ENCODE results near the gene IER5L. TPM values are rescaled to one million over a fixed set of nuclear protein-coding genes. Genes with fewer than 3 reads are reported as not detected.

IER5L gene
- polyA plus RNA-seq, 1 donor: 11.6 TPM

DNA sequence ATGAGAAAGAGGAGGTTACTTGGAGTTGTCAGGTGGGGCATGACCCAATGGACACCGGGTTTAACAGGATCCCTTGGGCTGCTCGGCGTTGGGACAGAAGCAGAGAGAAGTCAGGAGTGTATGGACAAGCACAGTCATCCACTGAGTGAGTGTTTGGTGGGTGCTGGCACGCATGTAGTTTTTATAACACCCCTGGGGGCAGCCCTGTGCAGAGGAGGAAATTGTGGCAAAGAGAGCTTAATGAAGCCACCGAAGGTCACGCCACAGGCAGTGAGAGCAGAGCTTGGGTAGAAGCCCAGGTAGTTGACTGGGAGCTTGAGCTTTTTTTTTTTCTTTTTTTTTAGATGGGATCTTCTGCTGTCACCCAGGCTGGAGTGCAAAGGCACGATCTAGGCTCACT is 43.2 kb upstream of the IER5L start:
- H3K4me1 ChIP-seq (ENCODE audit: control insufficient read depth, insufficient read depth, low read length): peaks cover 5% of the 10 kb centered on the region
- H3K4me3 ChIP-seq (ENCODE audit: low read length): no peak overlapping the region
- no peaks in the 10 kb centered on the region for H3K27me3 ChIP-seq (ENCODE audit: control insufficient read depth, insufficient read depth, low read length)
- DNase-seq: no peak
- WGBS (ENCODE audit: insufficient coverage, low lambda C conversion rate): no CpG with 5 or more reads among the region's 7 CpGs
- no peaks in the 10 kb centered on the region for H3K36me3 ChIP-seq (ENCODE audit: control insufficient read depth, insufficient read depth, low read length)
- H3K9me3 ChIP-seq (ENCODE audit: control insufficient read depth, low read depth, low read length): peaks cover 2% of the 10 kb centered on the region
- no peak overlapping the region for H3K27ac ChIP-seq (ENCODE audit: low read length)

GRCh38 chr9:129220771-129221170 is 42.7 kb upstream of the IER5L start:
- Histone ChIP-seq H3K4me3 (ENCODE audit: low read length) (no peak overlapping the region), H3K4me1 (ENCODE audit: control insufficient read depth, insufficient read depth, low read length) (peaks cover under 1% of the 10 kb centered on the region), H3K27ac (ENCODE audit: low read length) (no peak overlapping the region), H3K36me3 (ENCODE audit: control insufficient read depth, insufficient read depth, low read length) (no peaks in the 10 kb centered on the region), H3K27me3 (ENCODE audit: control insufficient read depth, insufficient read depth, low read length) (no peaks in the 10 kb centered on the region), H3K9me3 (ENCODE audit: control insufficient read depth, low read depth, low read length) (peaks cover 2% of the 10 kb centered on the region)
- no peak for DNase-seq
- no CpG with 5 or more reads among the region's 6 CpGs for WGBS (ENCODE audit: insufficient coverage, low lambda C conversion rate)

- no peak for DNase-seq
- Histone ChIP-seq H3K36me3 (ENCODE audit: control insufficient read depth, insufficient read depth, low read length) (no peaks in the 10 kb centered on the region), H3K27ac (ENCODE audit: low read length) (no peak overlapping the region), H3K4me3 (ENCODE audit: low read length) (no peak overlapping the region), H3K4me1 (ENCODE audit: control insufficient read depth, insufficient read depth, low read length) (no peaks in the 10 kb centered on the region), H3K27me3 (ENCODE audit: control insufficient read depth, insufficient read depth, low read length) (no peaks in the 10 kb centered on the region), H3K9me3 (ENCODE audit: control insufficient read depth, low read depth, low read length) (peaks cover 2% of the 10 kb centered on the region)
- WGBS (ENCODE audit: insufficient coverage, low lambda C conversion rate): no CpG with 5 or more reads among the region's 9 CpGs
These were observed 40.9 kb upstream of the IER5L start for GRCh38 chr9:129218918-129219317.

GRCh38 chr9:129218272-129218625 is 40.2 kb upstream of the IER5L start:
- no peaks in the 10 kb centered on the region for H3K27me3 ChIP-seq (ENCODE audit: control insufficient read depth, insufficient read depth, low read length)
- no CpG with 5 or more reads among the region's 6 CpGs for WGBS (ENCODE audit: insufficient coverage, low lambda C conversion rate)
- DNase-seq: no peak
- H3K4me3 ChIP-seq (ENCODE audit: low read length): no peak overlapping the region
- H3K4me1 ChIP-seq (ENCODE audit: control insufficient read depth, insufficient read depth, low read length): no peaks in the 10 kb centered on the region
- H3K36me3 ChIP-seq (ENCODE audit: control insufficient read depth, insufficient read depth, low read length): peaks cover 5% of the 10 kb centered on the region
- no peaks in the 10 kb centered on the region for H3K9me3 ChIP-seq (ENCODE audit: control insufficient read depth, low read depth, low read length)
- H3K27ac ChIP-seq (ENCODE audit: low read length): no peak overlapping the region

- no peak overlapping the region for H3K27ac ChIP-seq (ENCODE audit: low read length)
- no peaks in the 10 kb centered on the region for H3K9me3 ChIP-seq (ENCODE audit: control insufficient read depth, low read depth, low read length)
- peaks cover 8% of the 10 kb centered on the region for H3K4me1 ChIP-seq (ENCODE audit: control insufficient read depth, insufficient read depth, low read length)
- no CpG with 5 or more reads among the region's 5 CpGs for WGBS (ENCODE audit: insufficient coverage, low lambda C conversion rate)
- peaks cover 5% of the 10 kb centered on the region for H3K36me3 ChIP-seq (ENCODE audit: control insufficient read depth, insufficient read depth, low read length)
- H3K4me3 ChIP-seq (ENCODE audit: low read length): no peak overlapping the region
- DNase-seq: no peak
- no peaks in the 10 kb centered on the region for H3K27me3 ChIP-seq (ENCODE audit: control insufficient read depth, insufficient read depth, low read length)
These were observed 35.5 kb upstream of the IER5L start for GRCh38 chr9:129213551-129213950.

DNA sequence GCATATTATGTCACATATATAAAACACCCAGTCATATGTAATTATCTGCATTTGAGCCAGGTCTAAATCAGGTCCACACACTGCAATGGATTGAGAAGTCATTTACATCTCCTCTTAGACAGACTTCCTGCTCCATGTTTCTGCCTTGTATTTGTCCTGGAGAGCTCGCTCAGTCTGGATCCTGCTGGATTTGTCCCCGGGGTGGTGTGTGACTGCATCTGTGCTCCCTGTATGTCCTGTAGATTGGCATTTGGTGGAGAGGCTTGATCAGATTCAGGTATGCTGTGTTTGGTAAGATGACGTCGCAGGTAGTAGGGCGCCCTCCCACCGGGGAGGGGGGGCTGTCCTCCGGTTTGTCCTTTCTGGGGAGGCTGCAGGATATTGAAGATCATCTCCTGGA is 33.6 kb upstream of the IER5L start:
- Histone ChIP-seq H3K36me3 (ENCODE audit: control insufficient read depth, insufficient read depth, low read length) (peaks cover 5% of the 10 kb centered on the region), H3K4me1 (ENCODE audit: control insufficient read depth, insufficient read depth, low read length) (peaks cover 18% of the 10 kb centered on the region), H3K9me3 (ENCODE audit: control insufficient read depth, low read depth, low read length) (no peaks in the 10 kb centered on the region), H3K27me3 (ENCODE audit: control insufficient read depth, insufficient read depth, low read length) (no peaks in the 10 kb centered on the region), H3K4me3 (ENCODE audit: low read length) (no peak overlapping the region), H3K27ac (ENCODE audit: low read length) (no peak overlapping the region)
- no peak for DNase-seq
- WGBS (ENCODE audit: insufficient coverage, low lambda C conversion rate): no CpG with 5 or more reads among the region's 7 CpGs

DNA sequence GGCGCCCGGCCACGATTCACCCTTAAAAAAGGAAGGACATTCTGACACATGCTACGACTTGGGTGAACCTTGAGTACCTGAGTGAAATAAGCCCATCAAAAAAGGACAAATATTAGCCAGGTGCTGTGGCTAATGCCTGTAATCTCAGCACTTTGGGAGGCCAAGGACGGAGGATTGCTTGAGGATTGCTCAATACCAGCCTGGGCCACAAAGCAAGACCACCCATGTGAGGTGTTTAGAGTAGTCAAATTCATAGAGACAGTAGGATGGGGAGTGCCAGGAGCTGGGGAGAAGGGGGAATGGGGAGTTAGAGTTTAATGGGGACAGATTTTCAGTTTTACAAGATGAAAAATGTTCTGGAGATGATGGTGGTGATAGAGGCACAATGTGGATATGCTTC is 32.1 kb upstream of the IER5L start:
- no peak for DNase-seq
- Histone ChIP-seq H3K9me3 (ENCODE audit: control insufficient read depth, low read depth, low read length) (no peaks in the 10 kb centered on the region), H3K4me3 (ENCODE audit: low read length) (peak overlapping the region; percentile 57), H3K36me3 (ENCODE audit: control insufficient read depth, insufficient read depth, low read length) (peaks cover 5% of the 10 kb centered on the region), H3K27ac (ENCODE audit: low read length) (no peak overlapping the region), H3K27me3 (ENCODE audit: control insufficient read depth, insufficient read depth, low read length) (no peaks in the 10 kb centered on the region), H3K4me1 (ENCODE audit: control insufficient read depth, insufficient read depth, low read length) (peaks cover 18% of the 10 kb centered on the region)
- WGBS (ENCODE audit: insufficient coverage, low lambda C conversion rate): no CpG with 5 or more reads among the region's 5 CpGs

DNA sequence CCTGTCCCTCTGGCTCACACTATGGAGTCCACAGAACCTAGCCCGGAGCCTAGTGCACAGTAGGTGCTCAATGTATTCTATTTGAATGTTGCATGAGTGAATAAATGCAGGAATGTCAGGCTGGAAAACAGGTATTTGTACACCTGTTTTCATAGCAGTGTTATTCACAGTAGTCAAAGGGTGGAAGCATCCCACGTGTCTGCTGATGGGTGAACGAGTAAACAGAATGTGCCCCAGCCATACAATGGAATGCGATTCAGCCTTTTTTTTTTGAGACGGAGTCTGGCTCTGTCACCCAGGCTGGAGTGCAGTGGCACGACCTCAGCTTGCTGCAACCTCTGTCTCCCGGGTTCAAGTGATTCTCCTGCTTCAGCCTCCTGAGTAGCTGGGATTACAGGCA is 31.5 kb upstream of the IER5L start:
- H3K27me3 ChIP-seq (ENCODE audit: control insufficient read depth, insufficient read depth, low read length): no peaks in the 10 kb centered on the region
- DNase-seq: peak in 1 of 2 donors; percentile 36
- peak overlapping the region; percentile 57 for H3K4me3 ChIP-seq (ENCODE audit: low read length)
- H3K36me3 ChIP-seq (ENCODE audit: control insufficient read depth, insufficient read depth, low read length): peaks cover 5% of the 10 kb centered on the region
- no CpG with 5 or more reads among the region's 7 CpGs for whole genome bisulfite sequencing (ENCODE audit: insufficient coverage, low lambda C conversion rate)
- peaks cover 18% of the 10 kb centered on the region for H3K4me1 ChIP-seq (ENCODE audit: control insufficient read depth, insufficient read depth, low read length)
- H3K9me3 ChIP-seq (ENCODE audit: control insufficient read depth, low read depth, low read length): no peaks in the 10 kb centered on the region
- no peak overlapping the region for H3K27ac ChIP-seq (ENCODE audit: low read length)

DNA sequence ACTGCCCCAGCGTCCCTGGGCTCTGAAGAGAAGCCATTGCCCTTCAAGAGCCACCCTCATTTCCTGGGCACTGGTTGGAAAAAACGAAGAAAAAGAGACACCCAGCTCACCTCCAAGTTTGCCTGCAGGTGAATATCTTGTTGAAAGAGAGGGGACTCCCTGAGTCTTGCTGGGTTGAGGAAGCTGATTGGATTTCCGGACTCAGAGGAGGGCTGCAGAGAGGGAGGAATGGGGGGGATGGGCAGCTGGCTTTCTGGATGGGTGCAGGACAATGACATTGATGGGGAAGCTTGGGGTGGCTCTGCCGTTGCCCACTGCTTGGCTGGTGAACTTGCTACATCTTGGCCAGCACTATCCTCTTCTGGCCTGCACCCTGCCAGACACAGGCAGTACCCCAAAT is 31.0 kb upstream of the IER5L start:
- no CpG with 5 or more reads among the region's 4 CpGs for whole genome bisulfite sequencing (ENCODE audit: insufficient coverage, low lambda C conversion rate)
- H3K4me3 ChIP-seq (ENCODE audit: low read length): peak overlapping the region; percentile 57

GRCh38 chr9:129208207-129209032 is 30.4 kb upstream of the IER5L start:
- peak overlapping the region; percentile 57 for H3K4me3 ChIP-seq (ENCODE audit: low read length)
- peaks cover 18% of the 10 kb centered on the region for H3K4me1 ChIP-seq (ENCODE audit: control insufficient read depth, insufficient read depth, low read length)
- peak; percentile 78 to 92 for DNase-seq
- no CpG with 5 or more reads among the region's 17 CpGs for WGBS (ENCODE audit: insufficient coverage, low lambda C conversion rate)
- no peaks in the 10 kb centered on the region for H3K9me3 ChIP-seq (ENCODE audit: control insufficient read depth, low read depth, low read length)
- no peaks in the 10 kb centered on the region for H3K27me3 ChIP-seq (ENCODE audit: control insufficient read depth, insufficient read depth, low read length)
- H3K27ac ChIP-seq (ENCODE audit: low read length): peak overlapping the region; percentile 90
- H3K36me3 ChIP-seq (ENCODE audit: control insufficient read depth, insufficient read depth, low read length): peaks cover under 1% of the 10 kb centered on the region

More for the DNA sequence above, 31.0 kb upstream of the IER5L start:
- DNase-seq: no peak
- Histone ChIP-seq H3K9me3 (ENCODE audit: control insufficient read depth, low read depth, low read length) (no peaks in the 10 kb centered on the region), H3K27me3 (ENCODE audit: control insufficient read depth, insufficient read depth, low read length) (no peaks in the 10 kb centered on the region), H3K4me1 (ENCODE audit: control insufficient read depth, insufficient read depth, low read length) (peaks cover 18% of the 10 kb centered on the region), H3K27ac (ENCODE audit: low read length) (peak overlapping the region; percentile 90), H3K36me3 (ENCODE audit: control insufficient read depth, insufficient read depth, low read length) (peaks cover 5% of the 10 kb centered on the region)

DNA sequence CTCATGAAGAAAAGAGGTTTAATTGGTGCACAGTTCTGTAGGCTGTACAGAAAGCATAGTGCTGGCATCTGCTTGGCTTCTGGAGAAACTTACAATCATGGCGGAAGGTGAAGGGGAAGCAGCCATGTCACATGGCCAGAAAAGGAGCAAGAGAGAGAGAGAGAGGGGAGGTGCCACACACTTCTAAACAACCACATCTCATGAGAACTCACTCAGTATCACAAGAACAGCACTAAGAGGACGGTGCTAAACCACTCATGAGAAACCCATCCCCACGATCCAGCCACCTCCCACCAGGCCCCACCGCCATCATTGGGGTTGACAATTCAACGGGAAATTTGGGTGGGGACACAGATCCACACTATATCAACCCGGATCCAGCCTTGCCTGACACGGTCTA is 28.8 kb upstream of the IER5L start:
- peaks cover 18% of the 10 kb centered on the region for H3K4me1 ChIP-seq (ENCODE audit: control insufficient read depth, insufficient read depth, low read length)
- no peak overlapping the region for H3K27ac ChIP-seq (ENCODE audit: low read length)
- no peaks in the 10 kb centered on the region for H3K36me3 ChIP-seq (ENCODE audit: control insufficient read depth, insufficient read depth, low read length)
- WGBS (ENCODE audit: insufficient coverage, low lambda C conversion rate): 100% methylated on average over 2 of the region's 7 CpGs
- no peak for DNase-seq
- H3K27me3 ChIP-seq (ENCODE audit: control insufficient read depth, insufficient read depth, low read length): no peaks in the 10 kb centered on the region
- no peaks in the 10 kb centered on the region for H3K9me3 ChIP-seq (ENCODE audit: control insufficient read depth, low read depth, low read length)
- no peak overlapping the region for H3K4me3 ChIP-seq (ENCODE audit: low read length)
